GM12873 (cell line): ENCODE results near the gene TEAD4.

ENCODE experiments used
- CTCF ChIP-seq: IDR thresholded peaks from 2 replicates; pipeline ENCODE4 v1.5.1; 2012; ENCODE audit warnings: low read depth, mild to moderate bottlenecking, moderate library complexity, low read length, control low read depth; ENCODE audit not compliant: insufficient read depth; ENCODE audit errors: missing control alignments

The TEAD4 gene

GRCh38 chr12:3042394-3042793 is 83.2 kb downstream of the TEAD4 start:
- no peak for TF ChIP-seq CTCF

GRCh38 chr12:3042826-3043225 is 83.6 kb downstream of the TEAD4 start:
- TF ChIP-seq CTCF = no peak

DNA sequence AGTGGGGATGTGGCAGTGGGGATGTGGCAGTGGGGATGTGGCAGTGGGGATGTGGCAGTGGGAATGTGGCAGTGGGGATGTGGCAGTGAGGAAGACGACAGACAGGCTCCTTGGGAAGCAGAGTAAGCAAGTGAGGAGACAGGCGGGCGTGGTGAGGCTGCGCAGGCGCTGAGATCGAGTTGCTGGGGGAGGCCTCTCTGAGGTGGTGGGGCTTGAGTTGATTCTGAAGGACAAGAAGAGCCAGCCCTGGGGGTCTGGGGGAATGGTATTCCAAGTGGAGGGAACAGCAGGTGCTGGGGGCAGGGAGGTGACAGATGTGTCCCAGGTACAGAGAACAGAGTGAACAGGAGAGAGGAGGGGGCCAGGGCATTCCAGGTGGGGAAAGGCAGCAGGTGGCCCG is 84.2 kb downstream of the TEAD4 start:
- no peak for TF ChIP-seq CTCF

GRCh38 chr12:3044141-3044630 is 85.0 kb downstream of the TEAD4 start:
- TF ChIP-seq CTCF = no peak

GRCh38 chr12:3045494-3045893 is 86.3 kb downstream of the TEAD4 start:
- no peak for TF ChIP-seq CTCF

DNA sequence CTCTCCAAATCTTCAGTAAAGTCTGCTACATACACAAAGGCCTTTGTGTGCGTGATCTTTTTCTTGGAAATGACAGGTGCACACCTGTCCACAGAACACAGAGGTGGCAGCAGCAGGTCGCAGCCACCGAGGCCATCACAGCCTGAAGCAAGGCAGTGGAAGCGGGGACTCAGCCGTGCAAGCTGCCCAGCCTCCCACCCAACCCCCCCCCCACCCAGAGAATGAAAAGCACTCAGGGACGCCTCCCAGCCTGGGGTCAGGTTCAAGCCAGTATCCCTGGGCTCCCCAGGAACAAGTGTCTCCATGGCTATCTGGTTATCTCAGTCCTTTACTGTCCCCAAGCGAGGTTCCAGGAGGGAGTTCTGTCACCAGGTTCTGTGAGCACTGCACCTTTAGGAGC is 86.8 kb downstream of the TEAD4 start:
- no peak for TF ChIP-seq CTCF

DNA sequence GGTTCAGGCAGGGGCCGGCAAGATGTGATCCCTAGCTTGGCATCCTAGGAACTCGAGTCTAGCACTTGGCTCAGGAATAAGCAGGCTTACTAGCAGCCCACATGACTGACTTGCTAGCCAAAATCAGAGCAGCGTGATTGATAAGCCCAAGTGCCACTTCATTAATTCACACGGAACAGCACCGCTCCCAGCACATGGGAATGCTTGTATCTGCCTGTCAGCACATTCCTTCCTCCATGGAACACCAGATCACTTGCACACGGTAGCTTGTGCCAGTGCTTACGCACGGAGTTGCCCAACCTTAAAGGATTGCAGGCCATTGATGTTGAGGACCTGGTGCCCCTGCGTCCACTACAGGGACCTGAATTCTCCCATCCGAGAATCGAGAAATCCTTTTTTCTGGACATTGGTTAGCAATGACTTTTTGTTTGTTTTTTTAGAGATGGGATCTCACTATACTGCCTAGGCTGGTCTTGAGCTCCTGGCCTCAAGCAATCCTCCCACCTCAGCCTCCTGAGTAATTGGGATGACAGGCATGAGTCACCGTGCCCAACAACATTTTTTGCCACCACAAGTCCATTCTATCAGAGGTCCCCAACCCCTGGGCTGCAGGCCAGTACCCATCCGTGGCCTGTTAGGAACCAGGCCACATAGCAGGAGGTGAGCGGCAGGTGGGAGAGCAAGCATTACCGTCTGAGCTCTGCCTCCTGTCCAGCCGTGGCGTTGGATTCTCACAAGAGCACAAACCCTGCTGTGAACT is 87.4 kb downstream of the TEAD4 start:
- no peak for TF ChIP-seq CTCF
